ENCODE measurements around the gene S100PBP.
A peak's percentile ranks its signal among the peaks of the same experiment; 100 is the strongest.

Gene S100PBP

DNA sequence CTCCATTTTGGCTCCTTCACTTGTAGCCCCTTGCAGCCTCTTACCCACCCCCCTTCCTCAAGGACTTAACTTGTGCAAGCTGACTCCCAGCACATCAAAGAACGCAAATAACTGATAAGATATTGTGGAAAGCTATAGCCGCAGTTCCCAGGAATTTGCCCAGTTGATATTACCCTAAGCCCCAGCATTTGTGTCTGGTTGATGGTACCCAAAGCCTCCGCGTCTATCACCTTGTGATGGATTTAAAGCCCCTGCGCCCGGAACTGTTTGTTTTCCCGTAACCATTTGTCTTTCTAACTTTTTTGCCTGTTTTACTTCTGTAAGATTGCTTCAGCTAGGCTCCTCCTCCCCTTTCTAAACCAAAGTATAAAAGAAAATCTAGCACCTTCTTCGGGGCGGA lies 6.2 kb upstream of the S100PBP start:
- in situ Hi-C loops (cut with MboI; ENCODE audit: low sequenced_read_pairs, unreplicated experiment) = no loop called here
- no peak for DNase-seq (ENCODE audit: low spot score)
- TF ChIP-seq, protein P1, sequence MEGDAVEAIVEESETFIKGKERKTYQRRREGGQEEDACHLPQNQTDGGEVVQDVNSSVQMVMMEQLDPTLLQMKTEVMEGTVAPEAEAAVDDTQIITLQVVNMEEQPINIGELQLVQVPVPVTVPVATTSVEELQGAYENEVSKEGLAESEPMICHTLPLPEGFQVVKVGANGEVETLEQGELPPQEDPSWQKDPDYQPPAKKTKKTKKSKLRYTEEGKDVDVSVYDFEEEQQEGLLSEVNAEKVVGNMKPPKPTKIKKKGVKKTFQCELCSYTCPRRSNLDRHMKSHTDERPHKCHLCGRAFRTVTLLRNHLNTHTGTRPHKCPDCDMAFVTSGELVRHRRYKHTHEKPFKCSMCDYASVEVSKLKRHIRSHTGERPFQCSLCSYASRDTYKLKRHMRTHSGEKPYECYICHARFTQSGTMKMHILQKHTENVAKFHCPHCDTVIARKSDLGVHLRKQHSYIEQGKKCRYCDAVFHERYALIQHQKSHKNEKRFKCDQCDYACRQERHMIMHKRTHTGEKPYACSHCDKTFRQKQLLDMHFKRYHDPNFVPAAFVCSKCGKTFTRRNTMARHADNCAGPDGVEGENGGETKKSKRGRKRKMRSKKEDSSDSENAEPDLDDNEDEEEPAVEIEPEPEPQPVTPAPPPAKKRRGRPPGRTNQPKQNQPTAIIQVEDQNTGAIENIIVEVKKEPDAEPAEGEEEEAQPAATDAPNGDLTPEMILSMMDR (IDR thresholded peaks at IDR 0.05; ENCODE audit: borderline replicate concordance, control extremely low read depth, extremely low read depth, insufficient read depth, missing control alignments) = no peak

- in situ Hi-C loops (cut with MboI; ENCODE audit: low sequenced_read_pairs, unreplicated experiment) = no loop called here
- no peak for DNase-seq (ENCODE audit: low spot score)
- TF ChIP-seq, protein P1 (IDR thresholded peaks at IDR 0.05; ENCODE audit: borderline replicate concordance, control extremely low read depth, extremely low read depth, insufficient read depth, missing control alignments) = no peak
Measured at GRCh38 chr1:32811917-32812316, 5.5 kb upstream of the S100PBP start.

DNA sequence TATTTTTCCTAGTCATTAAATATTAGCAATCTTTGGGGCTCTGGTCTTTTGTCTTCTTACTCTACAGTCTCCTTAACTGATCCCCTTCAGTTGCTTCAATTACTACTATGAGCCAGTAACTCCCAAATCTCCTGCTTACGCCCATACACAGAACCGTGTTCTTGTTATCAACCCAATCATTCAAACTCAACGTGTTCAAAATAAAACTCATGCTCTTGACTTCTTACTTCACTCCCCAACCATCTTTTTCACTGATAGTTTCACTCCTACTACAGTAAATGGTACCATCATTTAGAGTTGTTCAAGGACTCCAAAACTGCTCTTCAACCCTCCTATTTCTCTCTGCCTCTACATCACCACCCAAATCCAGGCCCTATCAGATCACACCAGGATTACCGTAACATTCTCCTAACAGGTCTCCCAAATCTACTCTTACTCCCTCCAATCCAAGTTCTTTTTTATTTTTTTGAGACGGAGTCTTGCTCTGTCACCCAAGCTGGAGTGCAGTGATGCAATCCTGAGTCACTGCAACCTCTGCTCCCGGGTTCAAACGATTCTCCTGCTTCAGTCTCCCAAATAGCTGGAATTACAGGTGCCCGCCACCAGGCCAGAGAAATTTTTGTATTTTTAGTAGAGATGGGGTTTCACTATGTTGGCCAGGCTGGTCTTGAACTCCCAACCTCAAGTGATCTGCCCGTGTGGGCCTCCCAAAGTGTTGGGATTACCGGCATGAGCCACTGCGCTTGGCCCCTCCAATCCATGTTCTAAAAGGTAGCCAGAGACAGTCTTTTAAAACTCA lies 3.3 kb upstream of the S100PBP start:
- in situ Hi-C loops (cut with MboI; ENCODE audit: low sequenced_read_pairs, unreplicated experiment) = no loop called here
- no peak for DNase-seq (ENCODE audit: low spot score)
- TF ChIP-seq, protein P1 (IDR thresholded peaks at IDR 0.05; ENCODE audit: borderline replicate concordance, control extremely low read depth, extremely low read depth, insufficient read depth, missing control alignments) = no peak

DNA sequence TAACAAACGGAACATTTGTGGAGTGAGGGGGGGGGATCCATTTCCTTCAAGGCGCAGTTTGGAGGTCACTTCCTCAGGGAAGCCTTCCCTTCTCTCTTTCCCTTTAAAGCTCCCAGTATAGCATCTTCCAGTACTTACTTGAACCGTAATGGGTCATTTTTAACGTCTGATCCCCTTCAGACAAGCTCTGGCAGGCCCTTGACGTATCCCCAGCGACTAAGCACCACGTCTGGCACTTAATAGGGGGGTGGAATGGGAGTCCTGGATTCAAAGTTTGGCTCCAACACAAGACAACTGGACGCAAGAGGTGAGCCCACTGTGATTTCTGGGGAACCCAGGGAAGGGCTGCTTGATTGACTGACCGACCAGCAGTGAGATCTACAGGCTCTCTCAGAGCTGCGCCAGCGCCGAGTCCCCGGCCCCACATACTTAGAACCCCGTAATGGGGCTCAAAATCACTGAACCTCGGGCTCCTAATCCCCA lies 736 bp upstream of the S100PBP start:
- TF ChIP-seq, protein P1 (IDR thresholded peaks at IDR 0.05; ENCODE audit: borderline replicate concordance, control extremely low read depth, extremely low read depth, insufficient read depth, missing control alignments) = no peak
- in situ Hi-C loops (cut with MboI; ENCODE audit: low sequenced_read_pairs, unreplicated experiment) = no loop called here
- DNase-seq (ENCODE audit: low spot score) = no peak

- TF ChIP-seq, protein P1 (IDR thresholded peaks at IDR 0.05; ENCODE audit: borderline replicate concordance, control extremely low read depth, extremely low read depth, insufficient read depth, missing control alignments) = no peak
- no peak for DNase-seq (ENCODE audit: low spot score)
- in situ Hi-C loops (cut with MboI; ENCODE audit: low sequenced_read_pairs, unreplicated experiment) = no loop called here
Measured at GRCh38 chr1:32817815-32818786, 648 bp downstream of the S100PBP start.

- DNase-seq (ENCODE audit: low spot score) = peak; percentile 75
- in situ Hi-C loops (cut with MboI; ENCODE audit: low sequenced_read_pairs, unreplicated experiment) = no loop called here
- TF ChIP-seq, protein P1 (IDR thresholded peaks at IDR 0.05; ENCODE audit: borderline replicate concordance, control extremely low read depth, extremely low read depth, insufficient read depth, missing control alignments) = no peak
Measured at GRCh38 chr1:32818804-32819541, 1.5 kb downstream of the S100PBP start.
